Thyroid gland (tissue), 4 donors: ENCODE measurements around the gene ARL10. TPM values are rescaled to one million over a fixed set of nuclear protein-coding genes. Genes with fewer than 3 reads are reported as not detected.

Experiments
- DNase-seq, 2 donors: peaks; one replicate each; pipeline ENCODE4 v3.0.0-alpha.2; 2019
- H3K27ac ChIP-seq, 3 donors: fragments of 200-600 bp; sonication (generic); 1 replicate in 2 of 3; 2 replicates in 1 of 3; pipeline ENCODE4 v1.5.1; 2016 to 2019; ENCODE audit warnings: mild to moderate bottlenecking in 1 of 3, moderate library complexity in 1 of 3
- H3K27me3 ChIP-seq: fragments of 200-600 bp; sonication (generic); one replicate; pipeline ENCODE4 v1.5.1; 2019
- H3K36me3 ChIP-seq, 2 donors: fragments of 200-600 bp; sonication (generic); one replicate each; pipeline ENCODE4 v1.5.1; 2016 to 2019
- H3K4me1 ChIP-seq, 2 donors: fragments of 200-600 bp; sonication (generic); one replicate each; pipeline ENCODE4 v1.5.1; 2017 to 2019
- H3K4me3 ChIP-seq, 3 donors: fragments of 200-600 bp; sonication (generic); replicated peaks in 1 of 3; 1 replicate in 2 of 3; 2 replicates in 1 of 3; pipeline ENCODE4 v1.5.1; 2016; ENCODE audit warnings: mild to moderate bottlenecking in 1 of 3
- H3K9me3 ChIP-seq: fragments of 200-600 bp; sonication (generic); one replicate; pipeline ENCODE4 v1.5.1; 2017
- CTCF ChIP-seq, 6 experiments: fragments of 200-600 bp in 3 of 6; fragments of 450-650 bp in 3 of 6; sonication (generic) in 3 of 6; IDR thresholded peaks; one replicate each; pipeline ENCODE4 v1.5.1; 2016 to 2019; ENCODE audit warnings: antibody characterized with exemption in 6 of 6, mild to moderate bottlenecking in 2 of 6, inconsistent platforms in 1 of 6, moderate library complexity in 1 of 6
- POLR2A ChIP-seq, 2 donors: fragments of 450-650 bp; IDR thresholded peaks; one replicate each; pipeline ENCODE4 v1.6.1; 2017; ENCODE audit warnings: antibody characterized with exemption in 2 of 2, mild to moderate bottlenecking in 2 of 2, moderate library complexity in 1 of 2
- WGBS, 2 donors: methylation state at CpG; one replicate each; pipeline ENCODE4 v1.1.5; 2017; 5-methylcytosine and 5-hydroxymethylcytosine counted together
- intact Hi-C: fragments of 100-400 bp; cut with DNase I; formaldehyde crosslinking; loops from one replicate; pipeline ENCODE4 v1.15.1; 2023
- total RNA-seq, 4 donors: library from RNA; depleted of rRNA; stranded (reverse); fragments of >200 nt; gene quantifications; one replicate each; pipeline ENCODE4 v1.2.3, GENCODE V29; 2016

ARL10 gene
- total RNA-seq, 4 donors from 2014 or later: 2.1 to 11.0 (median 2.8) TPM

GRCh38 chr5:176420086-176420485 lies 54.8 kb downstream of the ARL10 start:
- Histone ChIP-seq H3K4me3 (no peak overlapping the region), H3K36me3 (no peaks in the 10 kb centered on the region), H3K27ac (no peak overlapping the region), H3K4me1 (peaks cover 10 to 12% of the 10 kb centered on the region in 2 donors), H3K27me3 (no peaks in the 10 kb centered on the region), H3K9me3 (no peaks in the 10 kb centered on the region)
- DNase-seq: no peak
- WGBS, 2 donors: 92% methylated on average over 5 of the region's 5 CpGs
- TF ChIP-seq CTCF (IDR thresholded peaks at IDR 0.05) (no peak), POLR2A (IDR thresholded peaks at IDR 0.05) (no peak)
- intact Hi-C loops: no loop called here

- no peak for TF ChIP-seq POLR2A (IDR thresholded peaks at IDR 0.05)
- no peak for TF ChIP-seq CTCF (IDR thresholded peaks at IDR 0.05)
- intact Hi-C loops: no loop called here
- no peaks in the 10 kb centered on the region for H3K9me3 ChIP-seq
- H3K27me3 ChIP-seq: no peaks in the 10 kb centered on the region
- H3K4me1 ChIP-seq: peaks cover 4 to 6% of the 10 kb centered on the region in 2 donors
- WGBS, 2 donors: 82 to 90% methylated on average over 2 of the region's 2 CpGs
- no peaks in the 10 kb centered on the region for H3K36me3 ChIP-seq
- DNase-seq: no peak
- no peak overlapping the region for H3K27ac ChIP-seq
- H3K4me3 ChIP-seq: no peak overlapping the region
Measured at GRCh38 chr5:176420972-176421544, 55.8 kb downstream of the ARL10 start.

- TF ChIP-seq CTCF (IDR thresholded peaks at IDR 0.05): no peak
- no peak for TF ChIP-seq POLR2A (IDR thresholded peaks at IDR 0.05)
- no peak for DNase-seq
- H3K4me3 ChIP-seq: no peak overlapping the region
- WGBS, 2 donors: 84 to 92% methylated on average over 3 of the region's 3 CpGs
- H3K27me3 ChIP-seq: no peaks in the 10 kb centered on the region
- no peaks in the 10 kb centered on the region for H3K9me3 ChIP-seq
- intact Hi-C loops: no loop called here
- no peaks in the 10 kb centered on the region for H3K36me3 ChIP-seq
- H3K27ac ChIP-seq: no peak overlapping the region
- no peaks in the 10 kb centered on the region for H3K4me1 ChIP-seq
Measured at GRCh38 chr5:176424181-176424580, 58.9 kb downstream of the ARL10 start.

- H3K36me3 ChIP-seq: no peaks in the 10 kb centered on the region
- DNase-seq: no peak
- H3K4me1 ChIP-seq: no peaks in the 10 kb centered on the region
- no peaks in the 10 kb centered on the region for H3K9me3 ChIP-seq
- H3K27ac ChIP-seq: no peak overlapping the region
- H3K27me3 ChIP-seq: no peaks in the 10 kb centered on the region
- WGBS, 2 donors: 95 to 96% methylated on average over 1 of the region's 1 CpG
- no peak for TF ChIP-seq POLR2A (IDR thresholded peaks at IDR 0.05)
- no peak for TF ChIP-seq CTCF (IDR thresholded peaks at IDR 0.05)
- intact Hi-C loops: no loop called here
- no peak overlapping the region for H3K4me3 ChIP-seq
Measured at GRCh38 chr5:176425138-176425537, 59.9 kb downstream of the ARL10 start.

GRCh38 chr5:176425791-176426190 lies 60.5 kb downstream of the ARL10 start:
- WGBS, 2 donors: 86 to 94% methylated on average over 1 of the region's 1 CpG
- no peaks in the 10 kb centered on the region for H3K36me3 ChIP-seq
- DNase-seq: no peak
- intact Hi-C loops: no loop called here
- TF ChIP-seq POLR2A (IDR thresholded peaks at IDR 0.05) (no peak), CTCF (IDR thresholded peaks at IDR 0.05) (no peak)
- no peaks in the 10 kb centered on the region for H3K27me3 ChIP-seq
- no peak overlapping the region for H3K27ac ChIP-seq
- no peak overlapping the region for H3K4me3 ChIP-seq
- H3K4me1 ChIP-seq: no peaks in the 10 kb centered on the region
- H3K9me3 ChIP-seq: no peaks in the 10 kb centered on the region
